Aorta (tissue), 5 donors: ENCODE results near the gene IL3. TPM values are rescaled to one million over a fixed set of nuclear protein-coding genes. Genes with fewer than 3 reads are reported as not detected.

Source experiments
- ATAC-seq: fragments of 200-7000 bp; cut with Tn5 transposase; one replicate; pipeline ENCODE4 v1.9.1; 2022; ENCODE audit warnings: moderate library complexity; ENCODE audit not compliant: low FRiP score
- DNase-seq, 2 donors: peaks; one replicate each; pipeline ENCODE4 v3.0.0-alpha.2; 2020
- H3K27ac ChIP-seq, 2 donors: one replicate each; pipeline ENCODE4 v1.5.1; 2013; ENCODE audit warnings: low read length in 2 of 2, mild to moderate bottlenecking in 2 of 2, moderate library complexity in 2 of 2, control low read depth in 1 of 2, inconsistent platforms in 1 of 2, low read depth in 1 of 2
- H3K27me3 ChIP-seq, 2 donors: one replicate each; pipeline ENCODE4 v1.6.1; 2013; ENCODE audit warnings: control low read depth in 1 of 2, low read length in 1 of 2, mild to moderate bottlenecking in 1 of 2, moderate library complexity in 1 of 2; ENCODE audit not compliant: insufficient read depth in 2 of 2, control insufficient read depth in 1 of 2
- H3K36me3 ChIP-seq, 2 donors: one replicate each; pipeline ENCODE4 v1.6.1; 2013; ENCODE audit warnings: control low read depth in 1 of 2, low read length in 1 of 2, mild to moderate bottlenecking in 1 of 2; ENCODE audit not compliant: insufficient read depth in 2 of 2, control insufficient read depth in 1 of 2
- H3K4me1 ChIP-seq, 2 donors: one replicate each; pipeline ENCODE4 v1.6.1; 2013; ENCODE audit warnings: low read length in 2 of 2, control low read depth in 1 of 2, mild to moderate bottlenecking in 1 of 2, moderate library complexity in 1 of 2; ENCODE audit not compliant: insufficient read depth in 2 of 2, control insufficient read depth in 1 of 2
- H3K4me3 ChIP-seq, 2 donors: one replicate each; pipeline ENCODE4 v1.5.1; 2013; ENCODE audit warnings: low read length in 2 of 2, control low read depth in 1 of 2, mild to moderate bottlenecking in 1 of 2
- H3K9me3 ChIP-seq: one replicate; pipeline ENCODE4 v1.6.1; 2013; ENCODE audit warnings: mild to moderate bottlenecking, low read length; ENCODE audit not compliant: control insufficient read depth
- WGBS, 2 donors: extraction: QIAGEN DNeasy Blood & Tissue Kit; methylation state at CpG; one replicate each; pipeline ENCODE4 v1.1.7; 2013; 5-methylcytosine and 5-hydroxymethylcytosine counted together
- intact Hi-C, 2 donors: fragments of 100-400 bp; cut with DNase I; formaldehyde crosslinking; loops; one replicate each; pipeline versions ENCODE4 v1.14.2 to v1.15.0; 2022
- polyA plus RNA-seq, 2 donors: library from polyadenylated mRNA; stranded (reverse); fragments of 200-250 nt; gene quantifications; one replicate each; pipeline ENCODE4 v1.2.3, GENCODE V29; 2013
- total RNA-seq, 2 donors: library from RNA; stranded (reverse); fragmentation: NEBNext Ultra II Directional; extraction: Animal tissue kit (Norgen Biotek cat#: 25700); gene quantifications; one replicate each; pipeline ENCODE4 v1.2.1, GENCODE V29; 2021
- donor health status: healthy with polysubstance abuse.
- donor health status: Bipolar disorder and iron deficiency.
- donor health status: DM: no; HTN: no; CAD: no.
- donor health status: DM: no; HTN: no; CAD: no.
- donor health status: DM: yes; HTN: yes; CAD: no.

IL3 gene
- total and polyA plus RNA-seq, 4 donors, result not detected

- Histone ChIP-seq H3K9me3 (no peaks in the 10 kb centered on the region), H3K27ac (no peak overlapping the region), H3K4me3 (no peak overlapping the region), H3K27me3 (no peaks in the 10 kb centered on the region), H3K4me1 (no peaks in the 10 kb centered on the region), H3K36me3 (no peaks in the 10 kb centered on the region)
- no peak for DNase-seq
- 89 to 91% methylated on average over 10 of the region's 10 CpGs for WGBS, 2 donors
- ATAC-seq, result no peak
- intact Hi-C loops, result no loop called here
Measured at GRCh38 chr5:132054031-132054696, 6.3 kb upstream of the IL3 start.

- WGBS, 2 donors, result 78 to 87% methylated on average over 9 of the region's 9 CpGs
- Histone ChIP-seq H3K9me3 (no peaks in the 10 kb centered on the region), H3K4me3 (no peak overlapping the region), H3K4me1 (no peaks in the 10 kb centered on the region), H3K27ac (no peak overlapping the region), H3K27me3 (no peaks in the 10 kb centered on the region), H3K36me3 (no peaks in the 10 kb centered on the region)
- DNase-seq (peak in 1 of 2 donors; percentile 24), ATAC-seq (no peak)
- intact Hi-C loops, result no loop called here
Measured at GRCh38 chr5:132054697-132055440, 5.6 kb upstream of the IL3 start.

GRCh38 chr5:132055441-132055807 lies 5.0 kb upstream of the IL3 start:
- H3K27ac ChIP-seq, result no peak overlapping the region
- whole genome bisulfite sequencing, 2 donors, result 97 to 99% methylated on average over 1 of the region's 1 CpG

GRCh38 chr5:132055808-132056609 lies 4.4 kb upstream of the IL3 start:
- Histone ChIP-seq H3K9me3 (no peaks in the 10 kb centered on the region), H3K27me3 (no peaks in the 10 kb centered on the region), H3K4me1 (no peaks in the 10 kb centered on the region), H3K36me3 (no peaks in the 10 kb centered on the region), H3K27ac (no peak overlapping the region), H3K4me3 (no peak overlapping the region)
- peak; percentile 41 to 70 for DNase-seq
- intact Hi-C loops, result no loop called here
- no peak for ATAC-seq
- 84 to 86% methylated on average over 12 of the region's 12 CpGs for WGBS, 2 donors

More at GRCh38 chr5:132055441-132055807, 5.0 kb upstream of the IL3 start:
- intact Hi-C loops, result no loop called here
- Histone ChIP-seq H3K27me3 (no peaks in the 10 kb centered on the region), H3K4me3 (no peak overlapping the region), H3K9me3 (no peaks in the 10 kb centered on the region), H3K4me1 (no peaks in the 10 kb centered on the region), H3K36me3 (no peaks in the 10 kb centered on the region)
- DNase-seq (no peak), ATAC-seq (no peak)

- DNase-seq, result peak; percentile 27 to 53
- Histone ChIP-seq H3K4me3 (no peak overlapping the region), H3K36me3 (no peaks in the 10 kb centered on the region), H3K9me3 (no peaks in the 10 kb centered on the region), H3K4me1 (no peaks in the 10 kb centered on the region), H3K27ac (no peak overlapping the region), H3K27me3 (no peaks in the 10 kb centered on the region)
- 89 to 93% methylated on average over 14 of the region's 14 CpGs for WGBS, 2 donors
- intact Hi-C loops, result no loop called here
- no peak for ATAC-seq
Measured at GRCh38 chr5:132056610-132057497, 3.6 kb upstream of the IL3 start.

GRCh38 chr5:132057498-132058255 lies 2.8 kb upstream of the IL3 start:
- ATAC-seq (no peak), DNase-seq (peak; percentile 17 to 44)
- Histone ChIP-seq H3K9me3 (no peaks in the 10 kb centered on the region), H3K4me1 (no peaks in the 10 kb centered on the region), H3K36me3 (no peaks in the 10 kb centered on the region), H3K4me3 (no peak overlapping the region), H3K27me3 (no peaks in the 10 kb centered on the region), H3K27ac (no peak overlapping the region)
- 88 to 91% methylated on average over 12 of the region's 12 CpGs for WGBS, 2 donors
- intact Hi-C loops, result no loop called here

GRCh38 chr5:132058646-132059042 lies 1.8 kb upstream of the IL3 start:
- intact Hi-C loops, result no loop called here
- H3K4me1 ChIP-seq, result no peaks in the 10 kb centered on the region
- WGBS, 2 donors, result 89 to 90% methylated on average over 7 of the region's 7 CpGs
- H3K36me3 ChIP-seq, result no peaks in the 10 kb centered on the region
- no peaks in the 10 kb centered on the region for H3K27me3 ChIP-seq
- H3K27ac ChIP-seq, result no peak overlapping the region
- DNase-seq, result peak in 1 of 2 donors; percentile 14
- ATAC-seq, result no peak
- no peaks in the 10 kb centered on the region for H3K9me3 ChIP-seq
- no peak overlapping the region for H3K4me3 ChIP-seq
